OCI-LY7 (cell line): ENCODE results near the gene IGF1R. TPM values are rescaled to one million over a fixed set of nuclear protein-coding genes. Genes with fewer than 3 reads are reported as not detected.

ENCODE experiments used
- BruUV-seq: library from RNA; stranded (reverse); fragments of 400-500 nt; replicated peaks from 2 replicates; lab custom pipeline; 2021; lab: Mats Ljungman, UMichigan
- CTCF ChIA-PET: fragments of 300-600 bp; sonication (Branson Sonifier 250); formaldehyde crosslinking; loops from one replicate; lab custom pipeline; 2022; ENCODE audit warnings: antibody characterized with exemption; ENCODE audit not compliant: unreplicated experiment; lab: Charles Lee
- POLR2A ChIA-PET: fragments of 300-600 bp; sonication (Branson Sonifier 250); formaldehyde crosslinking; loops from one replicate; lab custom pipeline; 2022; ENCODE audit warnings: antibody characterized with exemption; lab: Charles Lee
- DNase-seq: peaks from one replicate; pipeline ENCODE4 v3.0.0-alpha.2; 2015; ENCODE audit warnings: low spot score
- H2AFZ ChIP-seq: fragments of 200-600 bp; sonication (generic), shearing (Covaris generic); 2 replicates; pipeline ENCODE4 v1.6.1; 2014; ENCODE audit warnings: mild to moderate bottlenecking, antibody characterized with exemption, low read length, moderate library complexity
- H3K27ac ChIP-seq: fragments of 200-600 bp; sonication (generic); 2 replicates; pipeline ENCODE4 v1.5.1; 2014; ENCODE audit warnings: mixed run types, low read depth, mild to moderate bottlenecking, moderate library complexity, low read length, inconsistent platforms; ENCODE audit not compliant: poor library complexity, severe bottlenecking
- H3K36me3 ChIP-seq: fragments of 200-600 bp; sonication (generic); 2 replicates; pipeline ENCODE4 v1.6.1; 2014; ENCODE audit warnings: mild to moderate bottlenecking, antibody characterized with exemption, low read length, moderate library complexity, mixed read lengths; ENCODE audit not compliant: insufficient read depth
- H3K4me1 ChIP-seq: fragments of 200-600 bp; sonication (generic); 2 replicates; pipeline ENCODE4 v1.5.1; 2014; ENCODE audit warnings: mild to moderate bottlenecking, low read length; ENCODE audit not compliant: insufficient read depth, poor library complexity, severe bottlenecking
- H3K4me2 ChIP-seq: fragments of 200-600 bp; sonication (generic); 2 replicates; pipeline ENCODE4 v1.6.1; 2014; ENCODE audit warnings: mild to moderate bottlenecking, low read length
- H3K4me3 ChIP-seq: fragments of 200-600 bp; sonication (generic); 2 replicates; pipeline ENCODE4 v1.5.1; 2014; ENCODE audit warnings: mild to moderate bottlenecking, low read depth, low read length; ENCODE audit not compliant: poor library complexity, severe bottlenecking
- H3K79me2 ChIP-seq: fragments of 200-600 bp; sonication (generic); 2 replicates; pipeline ENCODE4 v1.6.1; 2016; ENCODE audit warnings: low read depth, mild to moderate bottlenecking, low read length, moderate library complexity, mixed read lengths; ENCODE audit not compliant: insufficient read depth
- H3K9me2 ChIP-seq: fragments of 200-600 bp; sonication (generic); 2 replicates; pipeline ENCODE4 v1.6.1; 2016; ENCODE audit warnings: mild to moderate bottlenecking, low read length, mixed read lengths; ENCODE audit not compliant: insufficient read depth
- H3K9me3 ChIP-seq: fragments of 200-600 bp; sonication (generic); 2 replicates; pipeline ENCODE4 v1.6.1; 2014; ENCODE audit warnings: mild to moderate bottlenecking, mixed run types, low read length, mixed read lengths
- H4K20me1 ChIP-seq: fragments of 200-600 bp; sonication (generic); 2 replicates; pipeline ENCODE4 v1.6.1; 2014; ENCODE audit warnings: mild to moderate bottlenecking, antibody characterized with exemption, low read length, moderate library complexity, mixed read lengths; ENCODE audit not compliant: insufficient read depth
- EZH2phosphoT487 ChIP-seq: fragments of 200-600 bp; sonication (generic); IDR thresholded peaks from 2 replicates; pipeline ENCODE4 v1.6.1; 2018; ENCODE audit warnings: low read depth, borderline replicate concordance, mild to moderate bottlenecking, mixed run types, antibody characterized with exemption, low read length, moderate library complexity, mixed read lengths
- intact Hi-C: fragments of 100-400 bp; cut with micrococcal nuclease; formaldehyde crosslinking; loops from one replicate; pipeline ENCODE4 v1.10.0; 2022; ENCODE audit not compliant: unreplicated experiment
- total RNA-seq, 2 experiments: library from RNA; depleted of rRNA in 1 of 2; stranded (reverse); fragments of >200 nt in 1 of 2; shearing (Covaris generic) in 1 of 2; gene quantifications; 2 replicates each; pipeline ENCODE4 v1.2.3, GENCODE V29; 2014 to 2022
- TF ChIP-seq, protein P1 (sequence below): fragments of 200-600 bp; sonication (generic); conservative IDR thresholded peaks from 2 replicates; pipeline ENCODE4 v1.5.1; 2014; ENCODE audit warnings: mild to moderate bottlenecking, antibody characterized with exemption, low read length, moderate library complexity, mixed read lengths

Gene IGF1R
- total RNA-seq, 2 experiments from 2014 or later: 26.5 to 29.1 TPM

DNA sequence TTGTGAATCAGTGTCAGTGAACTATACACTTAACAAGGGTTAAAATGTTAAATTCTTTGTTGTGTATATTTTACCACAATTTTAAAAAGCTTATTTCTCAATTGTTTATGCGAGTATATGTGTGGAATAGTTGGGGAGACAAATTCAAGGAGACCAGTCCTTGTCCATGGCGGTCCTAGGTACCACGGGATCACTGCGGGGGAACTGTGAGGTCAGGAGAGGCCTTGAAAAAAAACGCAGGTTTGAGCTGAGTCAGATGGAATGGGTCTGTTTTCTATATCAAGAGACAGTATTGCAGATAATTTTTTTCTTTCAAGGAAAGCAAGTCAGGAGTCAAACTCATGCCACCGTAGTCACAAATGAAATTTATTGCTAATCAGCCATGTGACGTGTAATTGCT is 18.5 kb downstream of the IGF1R start:
- CTCF ChIA-PET: no interaction called here
- no peak for DNase-seq
- TF ChIP-seq EZH2phosphoT487: no peak
- TF ChIP-seq, protein P1, sequence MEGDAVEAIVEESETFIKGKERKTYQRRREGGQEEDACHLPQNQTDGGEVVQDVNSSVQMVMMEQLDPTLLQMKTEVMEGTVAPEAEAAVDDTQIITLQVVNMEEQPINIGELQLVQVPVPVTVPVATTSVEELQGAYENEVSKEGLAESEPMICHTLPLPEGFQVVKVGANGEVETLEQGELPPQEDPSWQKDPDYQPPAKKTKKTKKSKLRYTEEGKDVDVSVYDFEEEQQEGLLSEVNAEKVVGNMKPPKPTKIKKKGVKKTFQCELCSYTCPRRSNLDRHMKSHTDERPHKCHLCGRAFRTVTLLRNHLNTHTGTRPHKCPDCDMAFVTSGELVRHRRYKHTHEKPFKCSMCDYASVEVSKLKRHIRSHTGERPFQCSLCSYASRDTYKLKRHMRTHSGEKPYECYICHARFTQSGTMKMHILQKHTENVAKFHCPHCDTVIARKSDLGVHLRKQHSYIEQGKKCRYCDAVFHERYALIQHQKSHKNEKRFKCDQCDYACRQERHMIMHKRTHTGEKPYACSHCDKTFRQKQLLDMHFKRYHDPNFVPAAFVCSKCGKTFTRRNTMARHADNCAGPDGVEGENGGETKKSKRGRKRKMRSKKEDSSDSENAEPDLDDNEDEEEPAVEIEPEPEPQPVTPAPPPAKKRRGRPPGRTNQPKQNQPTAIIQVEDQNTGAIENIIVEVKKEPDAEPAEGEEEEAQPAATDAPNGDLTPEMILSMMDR: no peak
- Histone ChIP-seq H3K9me2 (no peaks in the 10 kb centered on the region), H3K4me3 (no peak overlapping the region), H3K79me2 (no peaks in the 10 kb centered on the region), H4K20me1 (peaks cover 4% of the 10 kb centered on the region; the same call in 1 of the 2 replicates), H3K4me2 (no peak overlapping the region), H3K9me3 (no peaks in the 10 kb centered on the region), H2AFZ (no peak overlapping the region), H3K27ac (no peak overlapping the region), H3K4me1 (no peaks in the 10 kb centered on the region), H3K36me3 (no peaks in the 10 kb centered on the region)
- no TSS peak for BruUV-seq
- intact Hi-C loops: no loop called here
- POLR2A ChIA-PET: interaction anchor here (1.2 kb wide), 1 partner anchor 13 kb away, joined by 3 read pairs; no protein-coding TSS in a partner anchor

DNA sequence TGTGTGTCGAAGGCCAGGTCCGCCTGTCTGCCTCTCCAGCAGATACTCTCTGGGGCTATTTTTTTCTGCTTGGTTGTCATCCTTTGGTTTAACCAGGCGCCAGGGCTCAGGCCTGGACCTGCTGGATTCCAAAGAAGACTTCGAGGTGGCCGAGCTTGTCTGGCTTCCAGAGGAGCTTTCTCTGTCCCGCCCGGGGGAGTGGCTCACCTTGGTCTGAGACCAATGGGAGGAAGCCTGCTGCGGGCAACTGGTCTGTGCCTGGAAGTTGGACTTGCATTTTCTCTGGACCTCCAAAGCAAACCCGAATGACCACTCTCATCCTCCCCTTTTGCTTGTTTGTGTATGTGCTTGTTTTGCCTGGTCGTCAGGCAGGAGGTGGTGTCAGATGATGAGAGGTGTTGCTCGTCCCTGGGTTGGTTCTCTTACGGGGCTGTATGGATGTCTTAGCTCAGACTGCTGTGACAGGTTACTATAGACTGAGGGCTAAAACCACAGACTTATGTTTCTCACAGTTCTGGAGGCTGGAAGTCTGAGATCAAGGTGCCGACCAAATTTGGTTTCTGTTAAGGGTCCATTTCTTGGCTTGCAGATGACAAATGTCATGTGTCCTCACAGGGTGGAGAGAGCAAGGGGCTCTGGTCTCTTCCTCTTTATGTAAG is 19.3 kb downstream of the IGF1R start:
- no peak for TF ChIP-seq EZH2phosphoT487
- TF ChIP-seq, protein P1: no peak
- H3K4me2 ChIP-seq: no peak overlapping the region
- ChIA-PET POLR2A (interaction anchor here (1.2 kb wide), 1 partner anchor 13 kb away, joined by 3 read pairs; no protein-coding TSS in a partner anchor), CTCF (no interaction called here)
- no peak for DNase-seq
- no peak overlapping the region for H3K27ac ChIP-seq
- no peak overlapping the region for H2AFZ ChIP-seq
- H3K9me3 ChIP-seq: no peaks in the 10 kb centered on the region
- H3K4me1 ChIP-seq: no peaks in the 10 kb centered on the region
- no peaks in the 10 kb centered on the region for H3K79me2 ChIP-seq
- no peaks in the 10 kb centered on the region for H3K9me2 ChIP-seq
- no peak overlapping the region for H3K4me3 ChIP-seq
- intact Hi-C loops: no loop called here
- no TSS peak for BruUV-seq
- H3K36me3 ChIP-seq: no peaks in the 10 kb centered on the region
- peaks cover 4% of the 10 kb centered on the region; the same call in 1 of the 2 replicates for H4K20me1 ChIP-seq
